HCT116 (cell line): ENCODE results near the gene AMTN. TPM values are rescaled to one million over a fixed set of nuclear protein-coding genes. Genes with fewer than 3 reads are reported as not detected.

ENCODE experiments used
- ATAC-seq: fragments of 200-7000 bp; cut with Tn5 transposase; 2 replicates; pipeline ENCODE4 v1.9.1; 2020; ENCODE audit warnings: mild to moderate bottlenecking, moderate library complexity
- Bru-seq: library from RNA; stranded (reverse); fragments of 400-500 nt; gene quantifications from one replicate; lab custom pipeline; 2021; lab: Mats Ljungman, UMichigan
- BruChase-seq, 2 experiments: library from RNA; stranded (reverse); fragments of 400-500 nt; gene quantifications; one replicate each; lab custom pipeline; 2021; lab: Mats Ljungman, UMichigan
- BruUV-seq: library from RNA; stranded (reverse); fragments of 400-500 nt; replicated peaks from 2 replicates; lab custom pipeline; 2021; lab: Mats Ljungman, UMichigan
- CTCF ChIA-PET: fragments of 300-600 bp; sonication (Branson Sonifier 250); formaldehyde crosslinking; loops from one replicate; lab custom pipeline; 2021; ENCODE audit warnings: antibody characterized with exemption; lab: Charles Lee
- POLR2A ChIA-PET: fragments of 300-600, 350-600 bp; sonication (Branson Sonifier 250); formaldehyde crosslinking; loops from one replicate; lab custom pipeline; 2021; ENCODE audit warnings: antibody characterized with exemption; lab: Charles Lee
- RAD21 ChIA-PET, 2 experiments: fragments of 300-600 bp; sonication (Branson Sonifier 250); formaldehyde crosslinking; loops; one replicate each; lab custom pipeline; 2023; ENCODE audit warnings: low total read pairs in 2 of 2; ENCODE audit not compliant: uncharacterized antibody in 2 of 2, unreplicated experiment in 2 of 2, low non-redundant PET in 1 of 2; lab: Charles Lee
- DNase-seq: peaks from one replicate; pipeline ENCODE4 v3.0.0-alpha.2; 2010; ENCODE audit warnings: low read depth, low spot score
- H2AFZ ChIP-seq: fragments of 200-600 bp; shearing (Covaris generic), sonication (generic); 2 replicates; pipeline ENCODE4 v1.6.1; 2017; ENCODE audit warnings: low read depth, mixed run types, mixed read lengths, antibody characterized with exemption, low read length; ENCODE audit not compliant: poor library complexity, severe bottlenecking
- H3K27ac ChIP-seq: 2 replicates; pipeline ENCODE4 v1.5.1; 2012; ENCODE audit warnings: low read depth, low read length
- H3K27me3 ChIP-seq: fragments of 200-600 bp; sonication (generic); 2 replicates; pipeline ENCODE4 v1.6.1; 2016; ENCODE audit warnings: mixed run types, low read length, mixed read lengths; ENCODE audit not compliant: insufficient read depth
- H3K36me3 ChIP-seq, 2 experiments: fragments of 200-500 bp in 1 of 2; fragments of 200-600 bp in 1 of 2; sonication (Bioruptor generic) in 1 of 2; sonication (generic) in 1 of 2; 2 replicates each; pipeline versions ENCODE4 v1.5.1 to v1.6.1; 2014 to 2016; ENCODE audit warnings: low read length in 2 of 2, inconsistent platforms in 1 of 2, mixed read lengths in 1 of 2, mixed run types in 1 of 2; ENCODE audit not compliant: insufficient read depth in 2 of 2, control insufficient read depth in 1 of 2
- H3K4me1 ChIP-seq, 2 experiments: fragments of 200-600 bp in 1 of 2; sonication (generic) in 1 of 2; 2 replicates each; pipeline versions ENCODE4 v1.5.1 to v1.6.1; 2012 to 2017; ENCODE audit warnings: low read length in 2 of 2, inconsistent platforms in 1 of 2, mild to moderate bottlenecking in 1 of 2, mixed read lengths in 1 of 2, mixed run types in 1 of 2, moderate library complexity in 1 of 2; ENCODE audit not compliant: insufficient read depth in 2 of 2, control insufficient read depth in 1 of 2
- H3K4me2 ChIP-seq: fragments of 200-600 bp; sonication (generic); 2 replicates; pipeline ENCODE4 v1.6.1; 2017; ENCODE audit warnings: mixed run types, low read length, mixed read lengths
- H3K4me3 ChIP-seq, 2 experiments: fragments of 200-600 bp in 1 of 2; sonication (generic) in 1 of 2; replicated peaks in 1 of 2; 2 replicates each; pipeline ENCODE4 v1.5.1; 2011 to 2016; ENCODE audit warnings: low read length in 2 of 2, control low read depth in 1 of 2, low read depth in 1 of 2, mild to moderate bottlenecking in 1 of 2, mixed read lengths in 1 of 2, mixed run types in 1 of 2
- H3K79me2 ChIP-seq: fragments of 200-600 bp; sonication (generic); 2 replicates; pipeline ENCODE4 v1.6.1; 2017; ENCODE audit warnings: mild to moderate bottlenecking, mixed run types, low read length, moderate library complexity, mixed read lengths; ENCODE audit not compliant: insufficient read depth
- H3K9ac ChIP-seq: fragments of 200-600 bp; sonication (generic); 2 replicates; pipeline ENCODE4 v1.6.1; 2016; ENCODE audit warnings: low read length, mixed read lengths
- H3K9me2 ChIP-seq: fragments of 200-600 bp; sonication (generic), shearing (Covaris generic); 2 replicates; pipeline ENCODE4 v1.6.1; 2017; ENCODE audit warnings: mixed run types, mild to moderate bottlenecking, moderate library complexity; ENCODE audit not compliant: insufficient read depth
- H3K9me3 ChIP-seq, 2 experiments: fragments of 200-500 bp in 1 of 2; fragments of 200-600 bp in 1 of 2; sonication (Bioruptor generic) in 1 of 2; sonication (generic) in 1 of 2; 2 replicates each; pipeline ENCODE4 v1.6.1; 2014 to 2017; ENCODE audit warnings: low read length in 2 of 2, mixed read lengths in 2 of 2, inconsistent platforms in 1 of 2, low read depth in 1 of 2, mild to moderate bottlenecking in 1 of 2, mixed run types in 1 of 2, moderate library complexity in 1 of 2; ENCODE audit not compliant: control insufficient read depth in 1 of 2, insufficient read depth in 1 of 2
- H4K20me1 ChIP-seq: fragments of 200-600 bp; sonication (generic), shearing (Covaris generic); 2 replicates; pipeline ENCODE4 v1.6.1; 2017; ENCODE audit warnings: mixed run types, mild to moderate bottlenecking, moderate library complexity; ENCODE audit not compliant: insufficient read depth
- CBX3 ChIP-seq: IDR thresholded peaks from 2 replicates; pipeline ENCODE4 v1.6.1; 2012; ENCODE audit warnings: low read depth
- CTCF ChIP-seq, 3 experiments: fragments of 200-600 bp in 1 of 3; sonication (generic) in 1 of 3; IDR thresholded peaks in 2 of 3; conservative IDR thresholded peaks in 1 of 3; 2 replicates each; pipeline ENCODE4 v1.5.1; 2012 to 2017; ENCODE audit warnings: low read depth in 2 of 3, low read length in 2 of 3, antibody characterized with exemption in 1 of 3, borderline replicate concordance in 1 of 3, control low read depth in 1 of 3, mild to moderate bottlenecking in 1 of 3, mixed read lengths in 1 of 3, mixed run types in 1 of 3, moderate library complexity in 1 of 3; ENCODE audit not compliant: insufficient read depth in 1 of 3
- EZH2 ChIP-seq: fragments of 200-600 bp; sonication (generic); IDR thresholded peaks from 2 replicates; pipeline ENCODE4 v1.6.1; 2017; ENCODE audit warnings: antibody characterized with exemption, mixed run types
- EZH2phosphoT487 ChIP-seq: fragments of 200-600 bp; IDR thresholded peaks from 2 replicates; pipeline ENCODE4 v1.6.1; 2018; ENCODE audit warnings: antibody characterized with exemption, borderline replicate concordance
- FOSL1 ChIP-seq: IDR thresholded peaks from 2 replicates; pipeline ENCODE4 v1.6.1; 2012; ENCODE audit warnings: low read depth
- JUND ChIP-seq: IDR thresholded peaks from 2 replicates; pipeline ENCODE4 v1.6.1; 2012
- MAX ChIP-seq: IDR thresholded peaks from 2 replicates; pipeline ENCODE4 v1.6.1; 2012
- POLR2A ChIP-seq: IDR thresholded peaks from 2 replicates; pipeline ENCODE4 v1.7.0; 2011; ENCODE audit warnings: borderline replicate concordance; ENCODE audit not compliant: insufficient read depth, insufficient read length; ENCODE audit errors: extremely low read depth
- POLR2AphosphoS5 ChIP-seq: IDR thresholded peaks from 2 replicates; pipeline ENCODE4 v1.6.1; 2011; ENCODE audit warnings: mild to moderate bottlenecking, low read depth, low read length, moderate library complexity
- RAD21 ChIP-seq: IDR thresholded peaks from 2 replicates; pipeline ENCODE4 v1.6.1; 2012; ENCODE audit warnings: low read depth, mild to moderate bottlenecking
- SIN3A ChIP-seq: IDR thresholded peaks from 2 replicates; pipeline ENCODE4 v1.6.1; 2012; ENCODE audit warnings: low read depth
- SRF ChIP-seq: IDR thresholded peaks from 2 replicates; pipeline ENCODE4 v1.6.1; 2012; ENCODE audit warnings: low read depth
- TCF7L2 ChIP-seq: IDR thresholded peaks from 2 replicates; pipeline ENCODE4 v1.7.0; 2011; ENCODE audit warnings: borderline replicate concordance, inconsistent platforms; ENCODE audit not compliant: insufficient read depth, insufficient read length; ENCODE audit errors: extremely low read depth
- ZBTB33 ChIP-seq: IDR thresholded peaks from 2 replicates; pipeline ENCODE4 v1.6.1; 2011; ENCODE audit warnings: mild to moderate bottlenecking, low read length, moderate library complexity; ENCODE audit not compliant: insufficient replicate concordance; ENCODE audit errors: extremely low read depth
- ZFX ChIP-seq: fragments of 450-650 bp; IDR thresholded peaks from 2 replicates; pipeline ENCODE4 v1.6.1; 2017
- ZNF274 ChIP-seq: fragments of 200-500 bp; sonication (Bioruptor generic); IDR thresholded peaks from 2 replicates; pipeline ENCODE4 v1.6.1; 2014; ENCODE audit warnings: mild to moderate bottlenecking, low read depth, low read length, inconsistent platforms
- intact Hi-C: fragments of 100-400 bp; cut with micrococcal nuclease; formaldehyde crosslinking; loops from 2 replicates; pipeline ENCODE4 v1.10.0; 2022
- long read RNA-seq: library from polyadenylated mRNA; unstranded; transcript quantifications from one replicate; pipeline ENCODE4 v2.0.0, GENCODE V29; 2021; ENCODE audit not compliant: unreplicated experiment
- polyA plus RNA-seq: library from polyadenylated mRNA; unstranded; fragments of >200 nt; gene quantifications from 2 replicates; pipeline ENCODE4 v1.2.1, GENCODE V29; 2012; ENCODE audit warnings: missing spikeins
- total RNA-seq: library from RNA; stranded (reverse); gene quantifications from one replicate; pipeline ENCODE4 v1.2.1, GENCODE V29; 2021; ENCODE audit not compliant: unreplicated experiment

The AMTN gene
- total RNA-seq (not detected), Bru-seq, nascent RNA (not detected), BruChase-seq, experiment 1, labeled RNA remaining after a 6-hour chase (not detected), BruChase-seq, experiment 2, labeled RNA remaining after a 2-hour chase (not detected)
- polyA plus RNA-seq, result not detected in 2 replicates
- long read RNA-seq, result 0 reads

- no peak within 1 kb of the TSS for H3K9ac ChIP-seq
- H3K27ac ChIP-seq, result no peak within 1 kb of the TSS
- ChIA-PET RAD21 (no interaction called here), POLR2A (no interaction called here)
- H3K36me3 ChIP-seq, result no peaks in the 10 kb centered on the region
- no peaks in the 10 kb centered on the region for H3K9me3 ChIP-seq
- H4K20me1 ChIP-seq, result no peaks in the 10 kb centered on the region
- H3K79me2 ChIP-seq, result no peaks in the 10 kb centered on the region
- ATAC-seq, result no peak
- no peak for TF ChIP-seq CBX3
- TF ChIP-seq MAX, result no peak
- TF ChIP-seq TCF7L2, result no peak
- TF ChIP-seq EZH2phosphoT487, result no peak
- TF ChIP-seq RAD21, result no peak
- no peak for TF ChIP-seq SRF
- no peak for TF ChIP-seq SIN3A
- no peak for TF ChIP-seq CTCF (IDR thresholded peaks at IDR 0.05 in 2 of 3, conservative IDR thresholded peaks at IDR 0.05 in 1 of 3; ENCODE audit: borderline replicate concordance in 1 of 3, insufficient read depth in 1 of 3, low read depth in 2 of 3, low read length in 2 of 3)
- TF ChIP-seq POLR2AphosphoS5, result no peak
- TF ChIP-seq ZFX, result no peak
- TF ChIP-seq JUND, result no peak
- no peak for TF ChIP-seq FOSL1
- no peak for TF ChIP-seq ZNF274
- no peak for TF ChIP-seq EZH2
- no peak for TF ChIP-seq POLR2A
- no peak for TF ChIP-seq ZBTB33
- TF ChIP-seq, all 23 proteins: peak for 0
- no peak for DNase-seq
- intact Hi-C loops, result no loop called here
- no TSS peak for BruUV-seq
- CTCF ChIA-PET, result interaction anchor here (1.4 kb wide), 1 partner anchor 14 kb away, joined by 4 read pairs; no protein-coding TSS in a partner anchor
- Histone ChIP-seq H3K4me3 (no peak within 1 kb of the TSS), H3K9me2 (no peaks in the 10 kb centered on the region), H2AFZ (no peak within 1 kb of the TSS), H3K4me1 (peaks cover 3 to 12% of the 10 kb centered on the region in 2 experiments; a peak in 3 of 4 replicates), H3K4me2 (no peak within 1 kb of the TSS), H3K27me3 (no peaks in the 10 kb centered on the region)
Observed at GRCh38 chr4:70518269-70518668, at the start of gene AMTN. TSS of gene AMTN (plus strand) at chr4:70518569. CDS start at chr4:70518778, 209 bp downstream.
